NCI-H1436 treated with DMSO at 0.1 percent for 48 hours (cell line): ENCODE results near the gene ZC3HAV1L.
"Not testable (repeated sequence)": the region's sequence is repeated elsewhere in the genome, so short reads cannot be mapped to it uniquely, and the experiment has no call there.

Experiments used
- DNase-seq: peaks from one replicate; lab custom pipeline; 2025; lab: John Stamatoyannopoulos, UW

Gene ZC3HAV1L

GRCh38 chr7:139054101-139054500 lies 18.3 kb upstream of the ZC3HAV1L start:
- no peak for DNase-seq

GRCh38 chr7:139051655-139052054 lies 15.8 kb upstream of the ZC3HAV1L start:
- DNase-seq = no peak

- DNase-seq = no peak
Measured at GRCh38 chr7:139049936-139050335, 14.1 kb upstream of the ZC3HAV1L start.

- no peak for DNase-seq
Measured at GRCh38 chr7:139049111-139049510, 13.3 kb upstream of the ZC3HAV1L start.

- no peak for DNase-seq
Measured at GRCh38 chr7:139047970-139048369, 12.1 kb upstream of the ZC3HAV1L start.

GRCh38 chr7:139046143-139046542 lies 10.3 kb upstream of the ZC3HAV1L start:
- DNase-seq = peak; percentile 66

GRCh38 chr7:139044813-139045794 lies 9.3 kb upstream of the ZC3HAV1L start:
- no peak for DNase-seq

- peak; percentile 6 for DNase-seq
Measured at GRCh38 chr7:139043823-139044812, 8.3 kb upstream of the ZC3HAV1L start.

- DNase-seq = no peak
Measured at GRCh38 chr7:139041378-139042085, 5.7 kb upstream of the ZC3HAV1L start.

GRCh38 chr7:139038691-139039090 lies 2.8 kb upstream of the ZC3HAV1L start:
- DNase-seq = no peak

- no peak for DNase-seq
Measured at GRCh38 chr7:139036901-139037300, 1.1 kb upstream of the ZC3HAV1L start.

- no peak for DNase-seq
Measured at GRCh38 chr7:139034855-139035585, 822 bp downstream of the ZC3HAV1L start.

- DNase-seq = no peak
Measured at GRCh38 chr7:139034336-139034735, 1.5 kb downstream of the ZC3HAV1L start.

GRCh38 chr7:139033346-139034114 lies 2.3 kb downstream of the ZC3HAV1L start:
- DNase-seq = no peak

GRCh38 chr7:139032473-139032872 lies 3.4 kb downstream of the ZC3HAV1L start:
- no peak for DNase-seq

- DNase-seq = no peak
Measured at GRCh38 chr7:139029353-139029752, 6.5 kb downstream of the ZC3HAV1L start.

GRCh38 chr7:139026551-139026950 lies 9.3 kb downstream of the ZC3HAV1L start:
- DNase-seq = no peak

- DNase-seq = not testable (repeated sequence)
Measured at GRCh38 chr7:139025861-139026260, 10.0 kb downstream of the ZC3HAV1L start.

- no peak for DNase-seq
Measured at GRCh38 chr7:139023076-139023475, 12.8 kb downstream of the ZC3HAV1L start.

- DNase-seq = no peak
Measured at GRCh38 chr7:139022286-139022685, 13.6 kb downstream of the ZC3HAV1L start.
